Uterus (tissue), 2 donors: ENCODE measurements around the gene IPO8.

Source experiments
- CTCF ChIP-seq, 4 experiments: fragments of 200-600 bp in 2 of 4; fragments of 450-650 bp in 2 of 4; sonication (generic) in 2 of 4; IDR thresholded peaks; one replicate each; pipeline ENCODE4 v1.5.1; 2016 to 2019; ENCODE audit warnings: antibody characterized with exemption in 4 of 4, mild to moderate bottlenecking in 2 of 4, moderate library complexity in 1 of 4
- POLR2A ChIP-seq, 2 donors: fragments of 450-650 bp; IDR thresholded peaks; one replicate each; pipeline ENCODE4 v1.6.1; 2016; ENCODE audit warnings: antibody characterized with exemption in 2 of 2, mild to moderate bottlenecking in 1 of 2, moderate library complexity in 1 of 2

- TF ChIP-seq CTCF (IDR thresholded peaks at IDR 0.05), result no peak
- no peak for TF ChIP-seq POLR2A (IDR thresholded peaks at IDR 0.05)
Observed at GRCh38 chr12:30582943-30583342, 112.7 kb downstream of the IPO8 start.
